8988T (cell line): ENCODE data around the gene MACROD1.

Experiments
- DNase-seq: peaks from one replicate; pipeline ENCODE4 v3.0.0; 2011

The MACROD1 gene, protein sequence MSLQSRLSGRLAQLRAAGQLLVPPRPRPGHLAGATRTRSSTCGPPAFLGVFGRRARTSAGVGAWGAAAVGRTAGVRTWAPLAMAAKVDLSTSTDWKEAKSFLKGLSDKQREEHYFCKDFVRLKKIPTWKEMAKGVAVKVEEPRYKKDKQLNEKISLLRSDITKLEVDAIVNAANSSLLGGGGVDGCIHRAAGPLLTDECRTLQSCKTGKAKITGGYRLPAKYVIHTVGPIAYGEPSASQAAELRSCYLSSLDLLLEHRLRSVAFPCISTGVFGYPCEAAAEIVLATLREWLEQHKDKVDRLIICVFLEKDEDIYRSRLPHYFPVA

DNA sequence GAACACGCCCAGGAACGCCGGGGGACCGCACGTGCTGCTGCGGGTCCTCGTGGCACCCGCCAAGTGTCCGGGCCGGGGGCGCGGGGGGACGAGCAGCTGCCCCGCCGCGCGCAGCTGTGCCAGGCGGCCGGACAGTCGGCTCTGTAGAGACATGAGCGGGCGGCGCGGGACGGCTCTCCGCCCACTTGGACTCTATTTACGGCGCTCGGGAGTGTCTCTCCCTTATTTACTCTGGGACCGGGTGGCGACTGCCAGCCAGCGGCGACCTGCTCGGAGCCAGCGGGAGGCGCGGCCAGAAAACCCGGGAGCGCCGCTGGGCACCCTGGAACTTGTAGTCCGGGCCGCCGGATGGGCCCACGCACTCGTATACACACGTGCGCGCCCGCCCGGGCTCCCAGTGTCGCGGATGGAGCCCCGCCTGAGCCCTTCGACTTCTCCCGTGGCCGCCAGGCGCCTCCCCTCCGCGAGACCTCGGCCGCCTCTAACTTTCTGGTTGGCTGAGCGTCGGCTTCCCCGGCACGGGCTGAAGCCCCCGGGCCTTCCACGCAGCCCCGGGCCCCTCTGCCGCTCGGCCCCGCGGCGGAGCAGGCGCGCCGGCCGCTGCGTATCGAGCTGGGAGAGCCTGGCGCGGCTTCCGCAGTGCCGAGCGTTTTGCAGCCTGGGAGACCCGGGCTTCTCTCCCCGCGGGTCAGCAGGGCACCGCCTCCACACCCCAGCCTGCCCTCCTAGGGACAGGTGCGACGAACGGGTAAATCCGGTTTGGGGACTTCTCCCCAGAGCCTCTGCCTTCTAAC lies at the start of gene MACROD1:
Gene MACROD1, minus strand, starts transcription at position 272 of the 794 bp plus-strand sequence. Its CDS starts 119 bp downstream, at position 153.
- peak; percentile 86 for DNase-seq

DNA sequence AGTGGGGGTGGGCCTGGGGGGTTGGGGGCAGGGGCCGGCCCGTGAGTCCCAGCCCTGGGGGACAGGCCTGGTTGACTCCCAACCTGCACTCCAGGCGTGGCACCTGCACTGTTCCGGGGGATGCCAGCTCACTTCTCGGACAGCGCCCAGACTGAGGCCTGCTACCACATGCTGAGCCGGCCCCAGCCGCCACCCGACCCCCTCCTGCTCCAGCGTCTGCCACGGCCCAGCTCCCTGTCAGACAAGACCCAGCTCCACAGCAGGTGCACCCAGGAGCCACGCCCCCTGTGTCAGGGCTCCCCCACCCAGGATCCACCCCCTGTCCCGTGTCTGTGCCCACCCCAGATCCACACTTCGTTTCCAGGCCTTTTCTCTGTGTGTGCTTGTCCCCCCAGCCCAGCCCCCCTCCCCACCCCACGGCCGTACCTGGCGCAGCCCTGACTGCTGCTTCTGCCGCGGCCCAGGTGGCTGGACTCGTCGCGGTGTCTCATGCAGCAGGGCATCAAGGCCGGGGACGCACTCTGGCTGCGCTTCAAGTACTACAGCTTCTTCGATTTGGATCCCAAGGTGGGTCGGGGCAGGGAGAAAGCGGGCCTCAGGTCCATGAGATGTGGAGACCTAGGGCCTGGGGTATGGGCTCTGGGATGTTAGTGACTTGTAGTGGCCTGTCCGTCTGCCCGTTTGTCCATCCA lies 45.4 kb upstream of the MACROD1 start:
- no peak for DNase-seq

DNA sequence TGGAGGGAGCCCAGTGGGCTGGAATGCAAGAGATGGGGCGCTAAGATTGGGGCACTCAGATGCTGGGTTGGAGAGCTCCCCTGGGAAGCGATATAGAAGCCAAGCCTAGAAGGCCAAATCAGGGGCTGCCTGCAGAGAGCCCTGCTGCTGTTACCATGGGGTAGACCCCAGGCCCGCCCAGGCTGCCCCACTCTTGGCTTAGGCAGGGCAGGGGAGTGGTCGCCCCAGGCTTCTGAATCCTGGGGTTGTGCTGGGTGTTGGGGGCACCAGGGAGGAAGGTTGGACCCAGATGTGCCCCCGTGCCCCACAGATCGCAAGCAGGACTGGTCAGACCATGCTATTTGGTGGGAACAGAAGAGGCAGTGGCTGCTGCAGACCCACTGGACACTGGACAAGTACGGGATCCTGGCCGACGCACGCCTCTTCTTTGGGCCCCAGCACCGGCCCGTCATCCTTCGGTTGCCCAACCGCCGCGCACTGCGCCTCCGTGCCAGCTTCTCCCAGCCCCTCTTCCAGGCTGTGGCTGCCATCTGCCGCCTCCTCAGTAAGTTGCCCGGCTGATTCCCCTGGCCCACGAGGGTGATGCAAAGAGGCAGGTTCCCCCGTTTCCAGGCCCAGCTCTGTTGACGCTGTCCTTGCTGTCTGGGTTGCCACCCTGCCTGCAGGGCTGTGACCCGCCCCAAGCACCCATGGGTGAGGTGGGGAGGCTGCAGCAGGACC lies 44.5 kb upstream of the MACROD1 start:
- DNase-seq = no peak

DNA sequence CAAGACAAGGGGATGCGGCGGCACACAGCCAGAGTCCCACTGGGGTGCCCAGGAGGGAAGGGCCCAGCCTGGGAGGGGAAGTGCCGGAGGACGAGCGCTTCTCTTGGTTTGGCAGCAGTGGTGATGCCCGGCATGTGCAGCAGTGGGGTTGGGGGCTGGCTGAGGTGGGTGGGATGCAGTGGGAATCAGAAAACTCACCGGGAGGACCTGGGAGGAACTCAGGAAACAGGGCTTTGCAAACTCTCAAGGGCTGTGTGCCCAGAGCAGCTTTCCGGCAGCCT lies 43.6 kb upstream of the MACROD1 start:
- no peak for DNase-seq

DNA sequence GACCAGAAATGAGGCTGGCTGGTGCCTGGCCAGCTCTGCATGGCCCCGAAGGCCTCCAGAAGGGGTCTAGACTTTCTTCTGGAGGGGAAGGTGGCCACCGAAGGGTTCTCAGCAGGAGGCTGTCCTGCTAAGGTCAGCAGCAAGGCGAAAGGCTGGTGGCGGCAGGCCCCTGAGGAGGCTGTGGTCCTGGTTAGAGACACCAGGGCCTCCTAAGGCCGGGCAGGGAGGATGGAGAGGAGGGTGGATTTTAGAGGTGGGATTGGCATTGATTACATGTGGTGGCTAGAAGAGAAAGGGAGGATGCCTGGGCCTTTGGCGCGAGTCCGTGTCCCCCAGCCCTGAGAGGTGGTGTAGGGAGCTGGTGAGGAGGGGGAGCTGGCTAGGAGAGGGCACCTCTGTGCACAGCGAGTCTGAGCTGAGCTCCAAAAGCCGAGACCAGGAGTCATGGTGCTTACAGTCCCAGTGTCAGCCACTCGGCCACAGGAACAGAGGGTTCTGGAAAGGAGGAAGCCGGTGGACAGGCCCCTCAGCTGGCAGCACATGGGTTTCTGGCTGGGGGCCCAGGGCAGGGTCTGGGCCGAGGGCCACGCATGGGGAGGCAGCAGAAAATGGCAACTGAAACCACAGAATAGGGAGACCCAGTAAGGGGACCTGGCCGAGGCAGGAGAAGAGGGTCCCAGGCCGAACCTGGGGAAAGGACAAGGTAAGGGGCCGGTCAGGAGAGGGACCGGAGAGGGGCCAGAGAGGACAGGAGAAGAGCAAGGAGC lies 43.1 kb upstream of the MACROD1 start:
- no peak for DNase-seq

DNA sequence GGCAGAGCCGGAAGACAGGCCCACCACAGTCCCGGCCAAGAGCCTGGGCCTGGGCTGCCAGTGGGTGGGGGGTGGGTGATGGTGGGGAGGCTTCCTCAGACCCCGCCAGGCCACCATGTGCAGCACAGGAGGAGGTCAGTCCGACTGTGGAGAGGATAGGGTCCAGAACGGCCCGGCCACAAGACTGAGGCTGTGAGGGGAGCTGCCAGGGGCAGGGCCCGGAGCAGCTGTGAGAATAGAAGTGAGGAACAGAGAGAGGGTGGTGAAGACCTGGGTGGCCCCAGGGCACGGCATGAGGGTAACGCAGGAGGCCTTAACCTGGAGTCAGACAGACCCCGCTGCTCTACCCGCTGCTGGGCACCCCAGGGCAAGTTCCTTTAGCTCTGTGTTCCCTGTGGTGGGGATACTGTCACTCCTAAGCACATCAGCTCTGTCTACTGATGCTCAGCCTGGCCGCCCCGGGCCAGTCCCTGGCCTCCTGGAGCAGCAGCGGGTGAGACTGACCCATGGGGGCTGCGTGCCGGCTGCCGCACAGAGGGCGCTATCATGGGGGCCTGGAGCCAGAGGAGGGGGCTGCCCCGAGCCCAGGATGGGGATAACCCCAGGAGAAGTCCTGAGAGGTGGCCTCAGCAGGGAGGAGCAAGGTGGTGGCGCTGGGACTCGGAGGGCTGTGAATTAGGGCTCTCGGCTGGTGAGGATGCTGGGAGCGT lies 42.3 kb upstream of the MACROD1 start:
- no peak for DNase-seq

DNA sequence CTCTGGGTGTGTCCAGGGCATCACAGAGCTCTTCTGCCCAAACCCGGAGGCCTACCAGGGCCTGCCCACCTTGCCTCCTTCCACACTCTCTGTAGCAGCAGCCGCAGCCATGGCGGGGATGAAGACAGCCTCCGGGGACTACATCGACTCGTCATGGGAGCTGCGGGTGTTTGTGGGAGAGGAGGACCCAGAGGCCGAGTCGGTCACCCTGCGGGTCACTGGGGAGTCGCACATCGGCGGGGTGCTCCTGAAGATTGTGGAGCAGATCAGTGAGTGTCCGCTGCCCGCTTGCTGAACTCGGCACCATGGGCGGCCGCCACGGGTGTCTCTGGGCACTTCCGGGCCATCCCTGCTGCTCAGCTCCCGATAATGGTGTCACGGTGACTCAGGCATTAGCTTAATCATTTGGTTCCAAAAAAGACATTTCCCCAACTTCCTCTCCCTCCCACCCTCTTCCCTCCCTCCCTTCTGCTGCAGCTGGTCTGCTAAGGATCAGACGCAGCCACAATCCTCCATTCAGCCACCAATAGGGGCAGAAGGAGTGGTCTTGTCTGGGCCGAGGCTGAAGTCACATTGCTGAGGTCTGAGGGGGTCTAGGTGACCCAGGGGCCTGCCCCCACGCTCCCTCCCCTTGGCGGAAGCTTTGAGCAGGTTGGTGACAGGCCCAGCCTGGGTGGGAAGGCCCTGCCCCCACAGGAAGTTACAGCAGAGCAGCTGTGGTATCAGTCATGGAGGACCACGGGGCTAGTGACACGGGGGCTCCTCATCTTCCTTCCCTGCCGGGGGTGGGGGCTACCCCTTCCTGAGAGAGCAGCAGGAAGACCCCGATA lies 41.6 kb upstream of the MACROD1 start:
- no peak for DNase-seq

DNA sequence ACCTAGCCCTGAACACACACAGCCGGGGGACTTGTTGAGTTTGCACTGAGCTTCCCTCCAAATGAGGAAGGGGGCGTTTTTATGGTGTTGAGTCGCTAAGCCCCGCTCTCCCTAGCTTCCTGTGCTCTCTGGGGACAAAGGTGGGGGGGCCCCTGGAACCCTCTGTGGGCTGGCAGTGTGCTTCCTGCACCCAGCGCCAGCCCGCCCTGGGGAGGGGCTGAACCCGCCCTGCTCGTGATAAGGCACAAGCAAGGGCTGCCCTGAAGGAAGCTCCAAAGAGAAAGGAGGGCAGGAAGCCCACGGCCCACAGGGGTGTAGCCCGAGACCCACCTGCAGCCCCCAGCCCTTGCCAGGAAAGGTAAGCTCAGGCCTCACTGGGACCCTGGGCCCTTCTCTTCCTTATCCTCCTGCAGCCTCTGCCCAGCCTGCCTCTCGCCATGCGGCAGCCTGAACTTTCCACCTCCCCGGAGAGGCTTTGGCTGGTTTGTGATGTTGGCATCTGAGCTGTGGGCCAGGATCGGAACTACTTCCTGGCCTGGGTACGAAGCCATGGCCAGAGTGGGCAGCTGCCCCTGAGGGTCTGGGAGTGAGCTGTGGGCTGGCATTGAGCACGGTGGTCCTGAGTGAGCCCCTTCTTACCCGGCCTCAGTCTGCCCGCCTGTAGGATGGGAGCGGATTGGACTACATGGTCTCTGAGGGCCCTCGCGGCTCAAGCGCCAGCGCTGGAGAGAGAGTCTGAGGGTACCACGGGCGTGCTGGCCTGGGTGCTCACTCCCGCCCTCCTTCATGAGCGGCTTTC lies 40.7 kb upstream of the MACROD1 start, which contains the start of gene FERMT3:
Gene FERMT3, plus strand, starts transcription at position 265 of the 799 bp plus-strand sequence. CDS start 644 bp downstream, outside the sequence.
- no peak for DNase-seq

DNA sequence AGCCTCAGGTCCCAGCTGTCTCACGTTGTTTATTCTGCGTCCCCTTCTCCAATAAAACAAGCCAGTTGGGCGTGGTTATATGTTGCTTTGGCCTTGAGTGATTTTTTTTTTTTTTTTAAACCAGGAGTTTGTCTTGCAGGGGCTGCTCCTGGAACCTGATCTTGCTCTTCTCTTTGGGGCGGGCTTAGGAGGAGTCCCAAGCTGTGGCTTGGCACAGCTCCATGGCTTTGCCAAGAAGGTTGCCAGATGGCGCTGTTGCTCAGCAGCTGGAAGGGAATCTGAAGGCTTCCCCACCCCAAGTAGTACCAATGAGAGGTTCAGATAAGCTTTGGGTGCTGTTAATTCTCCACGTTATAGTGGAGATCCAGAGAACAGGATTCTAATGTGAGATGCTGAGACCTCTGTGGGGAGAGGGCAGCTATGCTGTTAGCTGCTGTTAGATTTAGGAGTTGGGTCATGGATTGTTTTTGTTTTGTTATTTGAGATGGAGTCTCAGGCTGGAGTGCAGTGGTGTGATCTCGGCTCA lies 38.6 kb upstream of the MACROD1 start:
- DNase-seq = peak; percentile 92

DNA sequence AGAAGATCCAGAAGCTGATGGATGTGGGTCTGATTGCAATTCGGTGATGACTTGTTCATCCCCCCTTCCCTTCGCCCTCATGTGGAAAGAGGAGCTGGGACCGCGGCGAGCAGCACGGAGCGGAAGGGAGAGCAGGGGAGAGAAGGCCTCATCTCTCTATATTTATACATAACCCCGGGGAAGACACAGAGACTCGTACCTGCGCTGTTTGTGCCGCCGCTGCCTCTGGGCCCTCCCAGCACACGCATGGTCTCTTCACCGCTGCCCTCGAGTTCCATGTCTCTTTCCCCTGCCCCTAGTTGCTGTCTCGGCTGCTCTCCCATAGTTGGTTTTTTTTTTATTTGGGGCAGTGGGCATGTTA lies 38.1 kb upstream of the MACROD1 start:
- DNase-seq = no peak

DNA sequence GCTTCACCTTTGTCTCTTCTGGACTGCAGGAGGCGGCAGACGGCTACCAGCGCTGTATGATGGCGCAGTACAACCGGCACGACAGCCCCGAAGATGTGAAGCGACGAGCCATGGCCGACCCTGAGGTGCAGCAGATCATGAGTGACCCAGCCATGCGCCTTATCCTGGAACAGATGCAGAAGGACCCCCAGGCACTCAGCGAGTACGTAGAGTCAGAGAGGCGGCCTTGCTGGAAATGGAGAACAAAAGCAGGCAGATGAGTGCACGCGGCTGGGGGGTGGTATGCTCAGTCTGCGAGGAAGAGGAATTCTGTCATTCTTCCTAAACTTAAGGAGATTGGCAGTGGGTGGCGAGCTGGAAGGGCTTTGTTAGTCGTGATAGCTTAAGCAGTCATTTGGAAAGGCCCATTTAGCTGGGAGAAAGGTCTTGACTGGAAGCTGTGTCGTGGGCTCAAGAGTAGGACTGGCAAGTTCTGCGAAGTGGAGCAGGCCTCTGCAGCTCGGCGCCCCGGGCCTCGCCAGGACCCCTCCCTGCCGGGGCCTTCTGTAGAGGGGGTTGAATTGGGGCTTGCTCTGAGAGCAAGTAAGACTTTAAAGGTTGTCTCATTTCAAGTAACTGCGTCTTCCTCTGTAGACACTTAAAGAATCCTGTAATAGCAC lies 37.6 kb upstream of the MACROD1 start:
- DNase-seq = no peak

DNA sequence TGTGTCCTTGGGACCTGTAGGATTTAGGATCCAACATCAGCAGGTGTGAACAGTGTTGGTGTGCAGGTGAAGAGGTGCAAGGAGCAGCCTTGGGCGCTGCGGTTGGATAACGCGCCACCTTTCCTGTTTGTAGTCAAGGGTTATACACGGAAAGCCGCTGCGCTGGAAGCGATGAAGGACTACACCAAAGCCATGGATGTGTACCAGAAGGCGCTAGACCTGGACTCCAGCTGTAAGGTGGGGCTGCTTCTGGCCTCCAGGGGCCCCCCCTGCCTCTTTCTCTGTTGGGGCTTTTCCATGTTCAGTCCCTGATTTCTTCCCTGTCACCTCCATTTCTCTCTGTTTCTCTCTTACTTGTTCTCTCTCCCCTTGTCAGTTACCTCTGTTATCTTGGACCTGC lies 37.1 kb upstream of the MACROD1 start:
- DNase-seq = no peak

DNA sequence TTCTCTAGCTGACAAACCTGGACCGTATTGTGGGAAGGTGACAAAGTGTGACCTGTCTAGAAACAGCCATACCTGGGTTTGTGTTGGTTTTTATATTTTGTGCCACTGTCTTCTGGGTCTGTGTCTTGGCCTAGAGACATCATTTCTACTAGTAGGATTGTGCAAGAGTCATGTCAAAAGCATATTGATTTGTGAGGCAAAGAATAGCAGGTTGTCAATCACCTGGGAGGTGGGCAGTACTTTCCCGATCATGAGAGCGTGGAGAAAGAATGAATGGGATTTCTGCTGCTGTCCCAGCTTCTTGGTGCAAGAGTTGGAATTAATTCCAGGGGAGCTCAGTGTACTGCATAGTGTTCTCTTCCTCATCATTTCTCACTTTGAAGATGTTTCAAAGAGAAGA lies 35.6 kb upstream of the MACROD1 start:
- DNase-seq = no peak

DNA sequence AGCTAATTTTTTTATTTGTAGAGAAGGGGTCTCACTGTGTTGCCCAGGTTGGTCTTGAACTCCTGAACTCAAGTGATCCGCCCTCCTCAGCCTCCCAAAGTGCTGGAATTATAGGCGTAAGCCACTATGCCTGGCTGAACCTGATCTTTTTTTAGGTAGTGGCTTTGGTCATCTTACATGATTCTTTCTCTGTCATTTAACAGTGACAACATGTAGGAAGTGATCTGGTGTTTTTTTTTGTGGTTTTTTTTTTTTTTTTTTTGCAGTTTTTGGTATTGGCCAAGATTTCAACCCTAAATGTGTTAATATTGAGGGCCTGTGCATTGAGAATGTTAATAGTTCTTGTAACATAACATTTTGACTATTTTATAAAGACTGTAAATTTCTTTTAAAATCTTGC lies 32.6 kb upstream of the MACROD1 start:
- DNase-seq = no peak

DNA sequence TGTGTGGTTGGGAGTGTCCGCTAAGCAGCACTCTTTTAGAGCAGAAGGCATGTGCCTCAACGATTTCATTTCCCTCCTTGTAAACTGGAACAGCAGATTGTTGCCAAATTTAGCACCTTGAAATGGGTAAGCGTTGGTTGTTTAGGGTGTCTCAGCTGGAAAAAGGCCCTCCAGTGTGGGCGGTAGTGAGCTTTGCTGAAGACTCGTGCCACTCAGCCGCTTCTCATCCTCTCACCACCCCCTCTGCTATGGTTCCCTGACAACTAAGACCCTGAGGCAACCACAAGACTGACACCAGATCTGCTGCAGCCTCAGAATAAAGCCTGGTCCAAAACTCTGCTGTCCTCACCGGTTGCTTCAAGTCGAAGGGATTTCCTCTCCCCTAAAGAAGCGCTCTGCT lies 30.7 kb upstream of the MACROD1 start:
- no peak for DNase-seq

DNA sequence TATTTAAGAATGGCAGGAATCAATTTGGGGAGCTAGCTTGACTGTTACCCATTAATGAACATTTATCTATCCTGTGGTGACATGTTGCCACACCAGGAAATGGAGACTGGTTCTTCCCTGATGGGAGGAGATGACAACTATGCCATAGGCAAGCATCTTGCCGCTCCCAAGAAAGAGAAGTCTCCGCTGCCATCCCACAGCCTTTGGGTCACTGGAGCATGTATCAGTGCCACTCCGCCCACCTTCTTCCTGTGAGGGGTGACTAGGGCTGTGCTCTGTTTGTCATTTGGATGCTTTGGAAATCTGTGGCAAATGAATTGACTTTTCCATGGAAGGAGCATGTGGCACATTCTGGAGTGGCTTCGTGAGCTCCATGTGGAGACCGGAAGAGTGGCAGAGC lies 26.5 kb upstream of the MACROD1 start:
- DNase-seq = no peak

DNA sequence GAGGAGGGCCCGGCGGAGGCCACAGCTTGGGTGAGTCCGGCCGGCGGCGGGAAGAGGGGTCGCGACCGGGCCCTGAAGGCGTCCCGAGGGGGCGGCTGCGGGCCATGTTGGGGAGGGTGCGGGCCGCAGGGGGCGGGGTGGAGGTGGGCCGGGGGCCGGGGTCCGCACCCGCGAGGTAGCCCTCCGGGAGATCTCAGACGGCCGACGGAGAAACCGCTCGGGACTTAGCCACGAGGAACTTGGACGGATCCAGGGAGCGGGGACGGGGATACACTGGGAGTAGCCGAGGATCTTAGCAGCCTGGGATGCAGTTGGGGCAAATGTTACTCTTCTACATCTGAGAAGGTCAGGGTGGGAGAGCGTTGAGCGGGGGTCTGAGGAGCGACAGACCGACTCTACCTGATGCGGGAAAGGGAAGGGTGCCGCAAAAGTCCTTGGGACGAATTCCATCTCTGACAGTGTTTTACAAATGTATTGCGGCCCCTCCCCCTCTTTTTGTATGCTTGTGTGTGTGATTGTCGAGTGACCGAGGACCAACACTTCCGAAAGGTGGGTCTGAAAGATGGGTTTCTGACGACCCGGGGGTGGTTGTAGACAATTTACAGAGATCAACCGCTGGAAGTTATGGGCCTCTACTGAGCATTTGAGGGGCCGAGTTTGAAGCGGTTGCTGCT lies 20.7 kb upstream of the MACROD1 start:
- no peak for DNase-seq

DNA sequence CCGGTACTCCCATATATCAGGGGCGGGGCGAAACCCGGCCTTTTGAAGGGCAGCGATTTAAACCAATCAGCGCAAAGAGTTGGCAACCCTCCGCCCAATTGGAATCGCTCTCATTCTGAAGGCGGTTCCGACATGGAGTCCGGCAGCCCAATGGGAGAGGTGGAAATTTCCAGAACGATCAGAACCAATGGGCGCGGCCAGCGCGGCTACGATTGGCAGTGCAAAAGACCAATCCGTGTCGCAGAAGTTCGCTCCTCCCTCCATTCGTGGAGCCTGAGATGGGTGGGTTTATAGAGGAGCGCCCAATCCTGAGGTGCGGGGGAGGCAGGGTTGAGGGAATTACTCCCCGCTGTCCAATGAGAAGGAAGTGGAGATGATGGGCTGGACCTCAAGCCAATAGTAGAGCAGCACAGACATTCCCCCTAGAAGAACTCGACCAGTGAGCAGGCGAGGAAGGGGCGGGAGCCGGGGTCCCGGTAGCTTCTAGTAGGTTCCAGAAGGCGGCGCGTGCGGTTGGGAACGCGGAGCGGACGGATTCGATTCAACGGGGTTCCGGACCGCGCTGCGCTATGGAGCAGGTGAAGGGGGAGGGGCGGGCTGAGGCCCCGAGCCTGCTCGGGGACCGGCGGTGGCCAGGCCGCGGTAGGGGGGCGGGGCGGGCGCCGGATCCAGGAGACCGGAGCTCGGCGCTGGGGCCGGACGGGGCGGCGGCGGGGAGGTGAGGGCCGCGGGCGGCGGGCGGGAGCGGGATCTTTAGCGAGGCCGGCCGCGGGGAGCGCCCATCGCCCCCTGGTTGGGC lies 20.0 kb upstream of the MACROD1 start, which contains the start of gene STIP1:
Gene STIP1, plus strand, starts transcription at position 479 of the 799 bp plus-strand sequence. Its CDS starts 91 bp downstream, at position 570.
- DNase-seq = peak; percentile 95
